GM19238 (cell line): Measurements from ENCODE around the gene ISM1.

ENCODE experiments used
- DNase-seq: peaks from one replicate; pipeline ENCODE4 v3.0.0; 2011; ENCODE audit warnings: low spot score; ENCODE audit not compliant: insufficient read length

Gene ISM1

GRCh38 chr20:13307562-13308163 is 86.6 kb downstream of the ISM1 start:
- no peak for DNase-seq

DNA sequence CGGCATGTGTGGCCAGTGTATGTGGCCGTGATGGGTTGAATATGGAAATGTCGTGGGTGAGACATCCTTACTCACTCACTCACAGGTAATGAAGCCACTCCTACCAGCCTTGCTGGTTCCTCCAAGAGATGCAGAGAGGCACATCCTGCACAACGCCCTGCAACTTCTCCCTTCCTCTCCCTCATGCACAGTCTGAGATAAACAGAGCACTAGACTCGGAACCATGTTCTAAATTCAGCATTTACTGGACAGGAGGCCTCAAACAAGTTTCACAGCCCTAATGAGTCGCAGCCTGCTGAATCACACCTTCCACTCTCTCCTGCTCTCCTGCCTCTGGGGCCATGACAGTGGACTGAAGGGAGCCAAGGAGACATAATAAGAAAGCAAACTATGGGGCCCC is 91.2 kb downstream of the ISM1 start:
- no peak for DNase-seq

DNA sequence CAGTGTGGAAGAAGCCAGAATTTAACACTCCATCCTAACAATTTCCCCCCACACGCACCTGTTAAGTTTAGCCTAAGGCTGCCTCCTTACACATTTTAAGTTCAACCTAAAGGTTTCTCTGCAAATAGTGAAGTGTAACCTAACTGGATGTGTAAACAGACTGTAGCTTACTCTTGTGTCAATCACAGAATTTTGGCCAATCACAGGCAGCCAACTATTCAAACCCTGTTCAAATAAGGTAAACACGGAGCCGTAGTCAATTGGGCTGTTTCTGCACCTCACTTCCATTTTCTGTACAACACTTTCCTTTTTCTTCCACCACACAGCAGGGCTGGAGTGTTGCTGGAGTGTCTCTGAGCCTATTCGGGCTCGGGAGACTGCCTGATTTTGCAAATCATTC is 92.1 kb downstream of the ISM1 start:
- no peak for DNase-seq

DNA sequence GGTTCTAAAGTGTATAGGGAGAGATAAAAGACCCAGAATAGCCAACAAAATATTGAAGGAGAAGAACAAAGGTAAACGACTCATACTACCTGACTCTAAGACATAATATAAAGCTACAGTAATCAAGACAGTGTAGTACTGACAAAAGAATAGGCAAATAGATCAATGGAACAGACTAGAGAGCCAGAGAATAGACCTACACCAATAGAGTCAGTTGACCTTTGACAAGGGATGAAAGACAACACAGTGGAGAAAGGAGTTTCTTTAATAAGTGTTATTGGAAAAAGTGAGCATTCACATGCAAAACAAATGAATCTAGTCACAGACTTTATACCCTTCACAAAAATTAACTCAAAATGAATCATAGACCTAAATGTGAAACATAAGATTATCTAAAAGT is 96.4 kb downstream of the ISM1 start:
- DNase-seq: no peak

DNA sequence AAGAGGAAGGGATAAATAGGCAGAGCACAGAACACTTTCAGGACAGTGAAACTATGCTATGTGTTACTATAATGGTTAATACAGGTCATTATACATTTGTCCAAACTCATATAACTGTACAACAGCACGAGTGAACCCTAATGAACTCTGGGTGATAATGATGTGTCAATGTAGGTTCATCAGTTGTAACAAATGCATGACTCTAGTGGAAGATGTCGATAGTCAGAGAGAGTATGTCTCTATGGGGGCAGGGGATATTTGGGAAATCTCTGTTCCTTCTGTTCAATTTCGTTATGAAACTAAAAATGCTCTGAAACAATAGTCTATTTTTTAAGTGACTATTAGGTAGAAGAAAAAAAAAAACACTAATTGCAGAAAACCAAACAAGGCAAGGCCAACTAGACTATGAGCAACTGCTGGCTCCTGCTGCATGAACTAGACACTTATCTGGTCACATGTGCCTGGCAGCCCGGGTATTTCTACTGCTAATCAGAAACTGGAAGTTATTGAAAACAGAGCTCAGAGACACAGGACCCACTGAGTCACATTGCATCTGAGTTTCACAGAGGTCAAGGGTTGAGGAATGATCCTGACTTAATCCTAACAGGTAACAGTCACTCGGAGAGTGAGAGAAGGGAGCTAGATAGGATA is 97.9 kb downstream of the ISM1 start:
- no peak for DNase-seq

GRCh38 chr20:13320702-13321101 is 99.6 kb downstream of the ISM1 start:
- no peak for DNase-seq

- no peak for DNase-seq
Observed at GRCh38 chr20:13321416-13321815, 100.3 kb downstream of the ISM1 start.

GRCh38 chr20:13322198-13322597 is 101.1 kb downstream of the ISM1 start:
- DNase-seq: no peak

DNA sequence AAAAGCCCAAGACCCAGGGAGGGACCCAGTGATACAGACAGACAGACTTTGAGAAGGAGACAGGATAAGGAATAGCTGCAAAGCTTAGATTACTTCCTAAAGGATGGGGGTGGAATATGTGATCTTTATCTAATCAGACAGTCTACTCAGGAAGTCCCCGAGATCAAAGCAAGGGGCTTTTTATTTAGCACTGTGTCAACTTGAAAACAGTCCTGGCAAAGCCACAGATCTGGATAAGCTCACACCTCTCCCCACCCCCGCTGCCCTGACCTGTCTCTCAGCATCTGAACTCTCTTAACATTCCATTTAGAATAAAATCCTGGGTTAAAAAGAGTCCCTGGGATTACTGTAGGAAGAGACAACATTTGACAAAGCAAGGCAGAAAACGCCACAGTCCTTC is 101.5 kb downstream of the ISM1 start:
- DNase-seq: no peak

DNA sequence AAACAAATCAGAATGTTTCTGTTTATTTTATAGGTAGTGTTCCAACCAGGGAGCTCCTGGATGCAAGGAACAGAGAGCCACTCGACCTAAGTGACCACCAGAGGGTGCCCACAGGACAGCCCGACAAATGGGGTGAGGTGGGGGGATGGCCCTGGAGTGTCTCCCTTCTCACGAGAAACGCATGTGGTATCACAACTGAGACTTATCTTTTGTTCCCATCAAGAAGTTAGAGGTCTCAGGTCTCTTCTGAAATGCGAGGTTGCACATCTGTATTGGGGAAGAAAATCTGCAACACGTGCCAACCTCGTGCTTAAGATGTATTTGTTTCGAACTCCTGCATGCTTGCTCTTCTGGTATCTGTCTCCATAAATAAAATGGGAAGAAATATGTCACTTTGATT is 104.0 kb downstream of the ISM1 start:
- no peak for DNase-seq

DNA sequence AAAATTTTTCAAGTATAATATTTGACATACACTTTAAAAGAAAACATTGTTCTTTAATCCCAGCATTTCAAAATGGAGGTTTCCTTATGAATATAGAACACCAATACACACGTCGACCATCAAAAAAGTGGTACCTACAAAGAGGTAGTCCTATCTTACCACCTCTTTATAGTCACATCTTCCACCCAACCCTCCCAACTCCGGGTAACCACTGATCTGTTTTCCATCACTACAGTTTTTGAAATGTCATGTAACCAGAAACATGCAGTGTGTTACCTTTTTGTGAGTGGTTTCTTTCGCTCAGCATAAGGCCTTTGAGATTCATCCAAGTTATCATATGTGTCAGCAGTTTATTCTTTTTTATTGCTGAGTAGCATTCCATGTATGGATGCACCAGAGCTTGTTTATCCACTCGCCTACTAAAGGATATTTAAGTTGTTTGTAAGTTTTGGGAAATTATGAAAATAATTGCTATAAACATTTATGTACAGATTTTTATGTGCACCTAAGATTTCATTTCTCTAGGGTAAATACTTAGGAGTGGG is 104.8 kb downstream of the ISM1 start:
- no peak for DNase-seq

DNA sequence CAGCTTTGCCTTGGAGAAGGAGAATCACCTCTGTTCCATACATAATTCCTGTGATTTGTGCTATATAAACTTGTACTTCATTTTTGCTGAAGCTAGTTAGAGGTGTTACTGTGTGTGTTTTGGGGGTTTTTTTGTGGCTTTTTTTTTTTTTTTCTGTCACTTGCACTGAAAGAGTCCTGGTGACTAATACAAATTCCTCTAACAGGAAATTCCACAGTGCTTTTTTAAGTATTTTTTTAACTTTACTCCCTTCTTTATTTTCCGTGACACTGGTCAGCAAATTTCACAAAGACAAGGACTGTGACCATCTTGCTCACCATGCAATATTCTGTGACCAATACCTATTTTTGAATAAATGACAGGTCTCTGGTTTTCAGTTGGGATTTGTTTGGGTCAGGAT is 110.5 kb downstream of the ISM1 start:
- DNase-seq: no peak

GRCh38 chr20:13333036-13333435 is 112.0 kb downstream of the ISM1 start:
- DNase-seq: no peak

- no peak for DNase-seq
Observed at GRCh38 chr20:13333793-13334192, 112.7 kb downstream of the ISM1 start.

DNA sequence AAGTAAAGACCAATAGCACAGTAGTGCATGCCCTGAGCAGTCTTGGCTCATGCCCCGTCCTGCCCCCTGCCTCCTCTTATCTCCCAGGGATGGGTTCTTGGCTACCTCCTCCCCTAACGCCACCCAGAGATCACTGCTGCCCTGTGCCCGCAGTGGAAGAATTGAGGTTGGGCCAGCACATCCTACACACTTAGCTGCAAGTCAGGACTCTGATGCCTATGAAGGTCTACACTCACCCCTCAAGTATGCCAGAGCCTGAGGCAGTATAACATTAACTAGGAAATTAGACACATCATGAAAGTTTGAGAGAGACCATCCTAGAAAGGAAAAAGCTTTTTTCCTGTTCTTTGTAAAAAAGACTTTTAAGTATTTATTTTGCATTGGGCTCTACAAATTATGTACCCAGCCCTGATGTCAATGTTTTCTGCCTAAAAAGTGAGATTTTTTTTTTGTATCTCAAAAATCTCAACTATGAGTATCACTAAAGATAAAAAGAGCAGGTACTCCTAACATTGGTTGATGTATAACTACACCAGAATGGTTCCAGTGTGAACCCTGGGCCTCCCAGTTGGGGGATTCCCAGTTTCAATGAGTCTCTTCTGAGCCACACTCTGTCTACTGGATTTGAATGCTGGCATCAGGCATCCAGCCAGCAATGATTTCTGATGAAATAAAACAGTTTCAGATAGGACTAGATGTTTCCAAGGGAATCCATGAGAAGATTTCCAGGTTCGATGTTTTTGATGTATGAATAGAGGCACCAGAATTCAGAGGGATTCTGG is 115.4 kb downstream of the ISM1 start:
- DNase-seq: no peak

DNA sequence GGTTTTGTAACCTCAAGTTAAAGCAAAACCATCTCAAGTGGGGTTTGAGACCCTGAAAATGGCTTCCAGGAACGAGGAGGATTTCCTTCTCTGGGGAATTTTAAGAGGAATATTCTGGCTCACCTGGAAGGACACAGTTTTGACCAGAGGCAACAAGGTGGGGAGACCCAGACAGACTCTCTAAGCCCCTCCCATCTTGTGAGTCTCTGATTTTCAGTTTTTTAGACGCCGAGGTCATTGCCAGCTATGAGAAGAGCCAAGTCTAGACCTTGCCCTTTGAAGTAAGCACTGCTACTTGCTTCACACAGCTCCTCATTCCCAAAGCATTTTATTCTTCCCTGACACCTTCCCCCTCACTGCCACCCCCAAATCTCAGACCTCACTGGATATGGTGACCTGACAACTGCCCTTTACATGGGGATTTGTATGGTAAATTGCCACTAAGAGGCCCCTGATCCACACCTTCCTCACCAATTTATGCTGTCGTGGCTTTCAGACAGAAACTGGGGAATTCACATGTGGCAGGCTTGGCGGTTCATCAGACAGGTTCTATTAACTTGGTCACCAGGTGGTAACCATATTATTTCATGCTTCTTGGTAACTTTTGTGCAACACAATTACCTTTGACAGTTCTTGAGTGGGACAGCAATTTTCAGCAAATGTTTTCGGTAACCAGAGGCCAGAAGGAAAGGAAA is 116.2 kb downstream of the ISM1 start:
- no peak for DNase-seq

DNA sequence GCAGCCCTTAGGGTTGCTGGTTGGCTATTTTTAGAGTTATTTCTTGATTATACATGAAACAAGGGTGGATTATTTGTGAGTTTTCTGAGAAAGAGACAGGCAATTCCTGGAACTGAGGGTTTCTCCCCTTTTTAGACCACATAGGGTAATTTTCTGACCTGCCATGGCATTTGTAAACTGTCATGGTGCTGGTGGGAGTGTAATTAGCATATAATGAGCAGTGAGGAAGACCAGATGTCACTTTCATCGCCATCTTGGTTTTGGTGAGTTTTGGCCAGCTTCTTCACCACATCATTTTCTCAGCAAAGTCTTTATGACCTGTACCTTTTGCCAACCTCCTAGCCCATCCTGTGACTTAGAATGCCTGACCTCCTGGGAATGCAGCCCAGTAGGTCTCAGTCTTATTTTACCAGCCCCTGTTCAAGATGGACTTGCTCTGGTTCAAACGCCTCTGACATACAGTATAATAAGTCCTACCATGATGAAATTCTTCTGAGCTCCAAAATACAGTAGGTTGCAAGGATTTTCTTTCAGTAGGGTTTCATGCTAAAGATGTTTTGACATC is 117.1 kb downstream of the ISM1 start:
- no peak for DNase-seq

DNA sequence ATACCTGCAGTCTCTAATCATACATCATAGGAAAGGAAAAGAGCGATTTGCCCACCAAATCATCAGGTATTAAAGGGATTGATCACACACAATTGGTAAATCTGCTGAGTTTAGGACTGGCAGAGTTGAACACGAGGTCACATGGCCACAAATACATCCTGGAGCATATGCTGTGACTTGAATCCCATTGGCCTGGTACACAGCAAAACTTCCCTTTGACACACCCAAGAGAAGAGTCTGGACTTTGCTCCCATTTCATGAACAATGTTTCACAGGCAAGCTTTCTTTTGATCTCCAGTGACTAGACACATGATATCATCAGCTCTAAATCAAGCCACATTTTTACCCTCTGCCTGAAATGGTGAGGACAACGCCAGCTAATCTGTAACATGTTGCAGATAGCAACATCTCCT is 117.9 kb downstream of the ISM1 start:
- DNase-seq: no peak

DNA sequence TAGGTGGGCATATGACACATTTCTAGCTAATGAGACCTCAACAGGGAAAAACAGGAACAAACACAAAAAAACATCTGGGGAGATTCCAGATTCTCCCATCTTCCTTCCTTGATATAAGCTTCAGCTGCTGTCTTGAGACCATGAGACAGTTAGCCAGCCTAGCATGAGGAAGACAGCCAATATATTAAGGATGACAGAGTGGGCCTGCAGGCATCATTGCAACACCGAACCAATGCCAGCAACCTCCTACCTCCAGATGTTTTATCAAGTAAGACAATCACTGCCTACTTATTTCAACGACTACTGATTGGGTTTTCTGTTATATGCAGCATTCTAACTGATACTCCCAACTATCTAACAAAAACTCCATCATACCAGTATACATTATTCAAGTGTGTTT is 119.0 kb downstream of the ISM1 start:
- no peak for DNase-seq

DNA sequence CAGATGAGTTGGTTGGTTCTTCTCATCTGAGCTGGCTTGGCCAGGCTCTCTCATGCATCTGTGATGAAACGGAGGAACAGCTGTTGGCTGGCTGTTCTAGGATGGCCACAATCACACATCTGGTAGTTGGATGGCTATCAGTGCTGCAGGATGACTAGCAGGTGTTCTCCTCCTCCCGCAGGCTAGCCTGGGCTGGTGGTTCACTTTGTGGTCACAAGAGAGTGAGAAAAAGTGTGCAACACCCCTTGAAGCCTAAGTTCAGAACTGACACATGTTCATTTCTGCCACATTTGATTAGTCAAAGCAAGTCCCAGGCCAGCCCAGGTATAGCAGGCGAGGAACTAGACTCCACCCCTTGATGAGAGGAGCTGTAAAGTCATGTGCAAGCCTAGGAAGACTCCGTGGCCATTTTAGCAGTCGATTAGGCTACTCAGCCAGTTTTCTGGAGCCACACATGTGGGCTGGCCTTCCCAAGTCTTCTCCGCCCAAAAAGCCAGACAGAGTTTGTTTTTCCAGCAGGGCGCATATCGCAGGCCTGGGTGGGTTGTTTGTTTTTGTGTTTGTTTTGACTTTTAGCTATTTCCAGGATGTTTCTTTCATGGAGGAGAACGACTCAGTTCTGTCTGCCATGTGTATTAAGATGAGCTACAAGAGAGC is 120.8 kb downstream of the ISM1 start:
- no peak for DNase-seq
